HG02678 (cell line): ENCODE results near the gene C2CD4C.
"Not testable (repeated sequence)": the region's sequence is repeated elsewhere in the genome, so short reads cannot be mapped to it uniquely, and the experiment has no call there.

Experiments used
- ATAC-seq: cut with Tn5 transposase; IDR thresholded peaks from one replicate; pipeline ENCODE4 v1.9.1; 2021; ENCODE audit warnings: mild to moderate bottlenecking, moderate library complexity; ENCODE audit not compliant: unreplicated experiment

The C2CD4C gene

DNA sequence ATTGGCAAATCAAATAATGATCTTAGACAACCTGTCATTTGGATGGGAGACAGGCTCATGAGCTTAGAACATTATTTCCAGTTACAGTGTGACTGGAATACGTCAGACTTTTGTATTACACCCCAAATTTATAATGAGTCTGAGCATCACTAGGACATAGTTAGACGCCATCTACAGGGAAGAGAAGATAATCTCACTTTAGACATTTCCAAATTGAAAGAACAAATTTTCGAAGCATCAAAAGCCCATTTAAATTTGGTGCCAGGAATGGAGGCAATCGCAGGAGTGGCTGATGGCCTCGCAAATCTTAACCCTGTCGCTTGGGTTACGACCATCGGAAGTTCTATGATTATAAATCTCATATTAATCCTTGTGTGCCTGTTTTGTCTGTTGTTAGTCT is 22.8 kb downstream of the C2CD4C start:
- ATAC-seq, result not testable (repeated sequence)

- no peak for ATAC-seq
Observed at GRCh38 chr19:384799-385169, 24.2 kb downstream of the C2CD4C start.

GRCh38 chr19:383922-384798 is 24.8 kb downstream of the C2CD4C start:
- ATAC-seq, result no peak

GRCh38 chr19:383040-383439 is 25.9 kb downstream of the C2CD4C start:
- no peak for ATAC-seq

DNA sequence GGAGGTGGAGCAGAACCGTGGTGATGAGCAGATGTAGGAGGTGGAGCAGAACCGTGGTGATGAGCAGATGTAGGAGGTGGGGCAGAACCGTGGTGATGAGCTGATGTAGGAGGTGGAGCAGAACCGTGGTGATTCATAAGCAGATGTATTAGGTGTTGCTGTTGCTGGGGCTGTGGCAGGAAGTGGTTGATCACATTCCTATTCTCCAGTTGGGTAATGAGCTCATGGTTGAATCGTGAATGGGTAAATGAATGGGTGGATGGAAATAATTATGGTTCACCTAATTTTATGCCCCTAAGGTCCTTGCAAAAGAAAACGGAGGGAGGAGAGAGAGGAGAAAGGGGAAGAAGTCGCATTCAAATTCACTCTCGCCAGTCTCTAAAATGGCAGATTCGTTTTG is 26.4 kb downstream of the C2CD4C start:
- ATAC-seq, result not testable (repeated sequence)

GRCh38 chr19:381901-382300 is 27.0 kb downstream of the C2CD4C start:
- not testable (repeated sequence) for ATAC-seq

DNA sequence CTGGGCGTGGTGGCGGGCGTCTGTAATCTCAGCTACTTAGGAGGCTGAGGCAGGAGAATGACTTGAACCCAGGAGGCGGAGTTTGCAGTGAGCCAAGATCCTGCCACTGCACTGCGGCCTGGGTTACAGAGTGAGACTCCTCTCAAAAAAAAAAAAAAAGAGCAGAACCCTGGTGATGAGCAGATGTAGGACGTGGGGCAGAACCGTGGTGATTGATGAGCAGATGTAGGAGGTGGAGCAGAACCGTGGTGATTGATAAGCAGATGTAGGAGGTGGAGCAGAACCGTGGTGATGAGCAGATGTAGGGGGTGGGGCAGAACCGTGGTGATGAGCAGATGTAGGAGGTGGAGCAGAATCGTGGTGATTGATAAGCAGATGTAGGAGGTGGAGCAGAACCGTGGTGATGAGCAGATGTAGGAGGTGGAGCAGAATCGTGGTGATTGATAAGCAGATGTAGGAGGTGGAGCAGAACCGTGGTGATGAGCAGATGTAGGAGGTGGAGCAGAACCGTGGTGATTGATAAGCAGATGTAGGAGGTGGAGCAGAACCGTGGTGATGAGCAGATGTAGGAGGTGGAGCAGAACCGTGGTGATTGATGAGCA is 28.2 kb downstream of the C2CD4C start:
- ATAC-seq, result not testable (repeated sequence)

DNA sequence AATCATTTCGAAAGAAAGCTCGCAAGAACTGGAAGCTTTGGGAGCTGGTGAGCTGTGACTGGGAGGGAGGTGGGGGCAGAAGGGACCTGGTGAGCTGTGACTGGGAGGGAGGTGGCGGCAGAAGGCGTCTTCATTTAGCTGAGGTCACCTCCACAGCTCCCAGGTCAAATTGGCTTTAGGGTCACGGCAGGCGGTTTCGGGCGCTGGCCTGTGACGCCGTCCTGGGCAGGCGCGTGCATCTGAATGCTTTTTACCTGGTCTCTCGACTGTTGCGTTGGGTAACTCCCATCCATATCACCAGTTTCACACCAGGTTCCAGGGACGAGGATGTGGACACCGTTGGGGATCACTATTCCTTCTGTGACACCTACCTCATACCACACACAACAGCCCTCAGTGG is 29.2 kb downstream of the C2CD4C start:
- no peak for ATAC-seq

DNA sequence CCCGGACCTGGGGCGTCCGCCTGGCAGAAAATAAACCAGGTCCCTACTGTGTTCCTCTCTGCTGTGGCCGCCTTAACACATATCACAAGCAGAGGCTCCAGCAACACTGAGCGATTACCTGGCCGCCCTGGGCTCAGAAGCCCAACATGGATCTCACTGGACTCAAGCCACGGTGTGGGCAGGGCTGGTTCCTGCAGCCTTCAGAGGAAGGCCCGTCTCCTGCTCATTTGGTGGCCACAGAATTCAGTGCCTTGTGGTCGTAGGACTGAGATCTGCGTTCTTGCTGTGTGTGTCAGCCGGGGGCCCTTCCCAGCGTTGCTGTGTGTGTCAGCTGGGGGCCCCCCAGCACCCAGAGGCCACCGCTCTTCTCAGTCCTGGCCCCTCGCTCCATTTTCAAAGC is 30.2 kb downstream of the C2CD4C start:
- no peak for ATAC-seq

DNA sequence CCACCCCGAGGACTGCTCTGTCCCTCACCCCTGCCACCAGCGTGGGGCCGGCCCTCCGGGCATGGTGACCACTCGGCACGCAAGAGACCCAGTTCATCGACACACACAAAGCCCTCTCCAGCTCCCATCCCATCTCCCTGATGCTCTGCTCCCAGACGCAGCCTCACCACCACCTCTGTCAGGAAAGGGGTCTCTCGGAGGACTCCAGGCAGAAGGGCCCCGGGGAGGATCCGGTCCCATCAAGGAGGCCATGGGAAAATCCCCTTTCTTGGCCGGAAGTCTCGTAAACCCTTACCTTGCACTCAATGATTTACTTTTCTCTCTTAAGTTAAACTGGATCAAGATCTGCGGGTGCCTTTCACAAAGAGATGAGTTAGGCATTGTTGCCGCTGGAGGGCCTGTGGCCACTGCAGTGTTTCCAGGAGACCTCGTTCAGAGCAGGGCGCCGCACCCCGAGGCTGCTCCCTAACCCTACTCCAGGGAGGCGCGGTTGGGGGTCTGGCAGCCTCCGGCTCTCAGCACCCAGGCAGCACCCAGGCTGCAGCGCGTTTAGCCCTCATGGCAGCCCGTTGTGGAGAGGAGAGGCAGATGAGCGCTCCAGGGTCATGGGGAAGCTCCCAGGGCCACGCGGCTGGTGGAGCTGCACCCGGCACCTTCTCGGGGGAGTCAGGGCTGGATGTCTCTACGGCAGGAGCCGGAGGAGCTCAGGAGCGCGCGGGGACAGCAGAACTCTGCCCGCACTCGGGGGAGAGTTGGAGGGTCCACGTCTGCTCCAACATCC is 31.0 kb downstream of the C2CD4C start:
- no peak for ATAC-seq

DNA sequence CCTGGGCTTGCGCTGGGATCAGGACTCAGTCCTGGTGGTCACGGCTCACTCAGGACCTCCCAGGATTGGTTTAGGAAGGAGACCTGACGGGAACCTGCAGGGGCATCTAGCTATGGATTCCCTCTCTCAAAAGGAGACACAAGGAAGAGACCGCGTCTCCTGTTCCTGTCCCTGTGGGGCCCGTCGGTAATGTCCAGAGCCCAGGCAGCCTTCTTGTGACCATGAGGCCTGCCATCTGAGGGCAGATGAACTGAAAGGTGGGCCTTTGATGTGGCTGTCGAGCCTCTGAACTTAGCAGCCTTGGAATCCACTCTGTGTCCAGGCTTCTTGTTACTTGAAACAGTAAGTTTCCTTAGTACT is 32.9 kb downstream of the C2CD4C start:
- no peak for ATAC-seq

- no peak for ATAC-seq
Observed at GRCh38 chr19:375395-376110, 33.4 kb downstream of the C2CD4C start.

- no peak for ATAC-seq
Observed at GRCh38 chr19:374886-375235, 34.1 kb downstream of the C2CD4C start.

DNA sequence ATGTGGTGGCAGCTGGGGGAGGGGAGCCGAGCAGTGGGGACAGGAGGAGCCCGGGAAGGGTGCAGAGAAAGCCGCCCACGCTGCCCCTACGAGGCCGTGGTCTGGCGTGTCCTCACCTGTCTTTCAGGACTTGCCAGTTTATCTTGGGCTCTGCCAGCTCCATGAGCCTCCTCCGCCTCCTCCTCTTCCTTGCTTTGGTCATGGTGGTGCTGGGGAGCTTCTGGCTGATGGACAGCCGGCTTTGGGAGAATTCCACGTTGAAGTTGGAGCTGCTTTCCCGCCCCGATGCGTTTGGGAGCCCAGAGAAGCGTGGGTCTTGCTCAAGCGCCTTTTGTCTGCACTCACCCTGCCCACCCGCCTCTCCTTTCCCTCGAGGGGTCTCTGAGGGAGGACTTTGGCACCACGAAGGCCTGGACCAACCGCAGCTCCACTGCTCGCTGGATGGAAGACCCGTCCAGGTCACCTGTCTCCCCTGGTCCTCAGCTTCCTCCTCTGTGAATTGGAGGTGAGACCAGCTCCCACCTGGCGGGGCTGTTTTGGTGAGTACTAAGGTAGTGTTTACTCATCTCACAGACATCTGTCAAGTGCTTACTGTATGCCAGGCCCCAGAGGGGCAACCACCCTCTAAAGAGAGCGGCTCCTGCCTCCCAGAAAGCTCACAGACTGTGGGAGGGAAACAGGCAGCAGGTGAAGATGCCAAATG is 34.6 kb downstream of the C2CD4C start:
- no peak for ATAC-seq

- no peak for ATAC-seq
Observed at GRCh38 chr19:373391-374182, 35.4 kb downstream of the C2CD4C start.

DNA sequence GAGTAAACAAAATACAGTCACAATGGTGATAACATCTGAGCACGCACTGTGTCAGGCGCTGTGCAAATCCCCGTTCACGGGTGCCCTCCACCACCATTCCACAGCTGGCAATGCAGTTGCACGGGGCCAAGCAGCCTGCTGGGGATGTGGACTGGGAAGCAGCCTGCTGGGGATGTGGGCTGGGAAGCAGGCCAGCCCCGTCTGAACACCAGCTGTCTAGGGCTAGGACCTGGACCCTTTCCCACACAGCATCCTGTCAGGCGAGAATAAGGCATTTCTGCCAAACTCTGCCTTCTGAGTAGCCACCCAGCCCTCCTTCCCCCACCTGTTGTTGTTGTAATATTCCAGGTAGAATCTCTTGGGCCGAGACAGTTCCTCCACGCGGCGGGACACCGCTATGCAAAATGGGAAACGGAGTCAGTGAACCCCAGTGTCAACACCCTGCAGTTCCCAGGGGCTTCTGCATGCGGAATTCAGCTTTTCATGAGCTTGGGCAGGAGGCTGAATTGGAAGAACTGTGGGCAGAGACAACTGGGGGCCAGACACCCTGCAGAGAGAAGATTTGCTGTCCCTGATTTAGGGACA is 36.5 kb downstream of the C2CD4C start:
- ATAC-seq, result no peak

DNA sequence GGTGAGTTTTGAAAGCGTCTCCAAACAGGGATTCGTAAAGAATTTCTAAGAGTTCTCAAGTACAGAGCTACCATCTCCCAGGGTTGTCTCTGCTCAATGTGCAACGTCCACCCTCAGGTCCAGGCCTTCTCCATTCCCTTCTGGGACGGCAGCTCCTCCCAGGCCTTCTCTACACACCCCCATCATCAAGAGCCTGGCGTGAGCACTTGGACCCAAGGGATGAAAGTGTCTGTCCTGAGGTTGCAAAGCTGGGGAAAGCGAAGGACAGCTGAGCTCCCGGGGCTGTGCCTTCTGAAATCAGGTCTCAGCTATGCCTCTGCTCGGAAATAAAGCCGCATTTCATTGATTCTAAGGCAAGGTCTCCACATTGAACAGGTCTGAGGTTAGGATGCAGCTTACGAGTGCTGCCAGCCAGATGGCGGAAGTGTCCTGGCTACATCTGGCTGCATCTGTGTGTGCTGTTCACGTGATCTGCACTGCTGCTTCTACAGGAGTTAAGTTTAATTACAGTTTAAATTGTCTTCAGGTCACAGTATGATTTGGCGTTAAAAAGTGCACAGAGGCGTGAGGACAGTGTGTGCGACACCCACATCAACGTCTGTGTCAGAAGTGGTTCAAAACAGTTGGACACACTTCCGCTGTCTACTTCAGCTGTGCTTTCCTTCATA is 37.3 kb downstream of the C2CD4C start:
- ATAC-seq, result no peak

DNA sequence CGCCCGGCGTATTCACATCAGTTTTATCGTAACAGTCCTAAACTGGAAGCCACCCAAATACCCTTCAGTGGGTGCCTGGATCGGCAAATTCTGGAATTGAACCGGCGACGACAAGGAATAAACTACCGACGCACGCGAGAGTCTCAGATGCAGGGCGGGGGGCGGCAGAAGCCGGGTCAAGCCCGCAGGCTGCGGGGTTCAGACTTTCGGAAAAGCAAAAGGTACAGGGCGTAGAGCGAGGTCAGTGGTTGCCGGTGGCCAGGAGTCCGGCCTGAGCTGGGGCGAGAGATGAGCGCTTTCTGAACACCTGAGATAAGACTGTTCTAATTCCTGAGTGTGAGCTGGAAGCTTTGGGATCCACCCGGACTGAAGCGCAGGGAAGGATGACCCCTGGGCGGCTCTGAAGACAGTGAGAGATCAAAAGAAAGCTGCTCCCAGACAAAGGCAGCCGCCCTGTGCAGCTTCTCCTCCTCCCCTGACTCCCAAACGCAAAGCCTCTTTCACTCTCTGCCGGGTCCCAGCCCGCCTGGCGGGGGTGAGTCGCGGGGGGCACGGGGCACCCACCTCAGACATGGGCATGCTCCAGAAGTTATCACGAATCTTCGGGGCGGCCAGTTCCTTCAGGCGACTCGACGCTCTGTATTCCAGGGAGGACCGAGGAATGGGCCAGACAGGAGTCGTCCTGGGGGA is 38.2 kb downstream of the C2CD4C start:
- no peak for ATAC-seq
